Jurkat, Clone E6-1 (cell line): ENCODE data around the gene SHF.

ENCODE experiments used
- DNase-seq: peaks from one replicate; pipeline ENCODE4 v3.0.0-alpha.2; 2011; ENCODE audit warnings: low read depth, low spot score
- H3K4me3 ChIP-seq: 2 replicates; pipeline ENCODE4 v1.5.1; 2011; ENCODE audit warnings: mild to moderate bottlenecking, low read length, control low read depth, moderate library complexity

Gene SHF

GRCh38 chr15:45134682-45135604 lies 52.8 kb downstream of the SHF start:
- DNase-seq, result no peak
- H3K4me3 ChIP-seq, result no peak overlapping the region

- no peak overlapping the region for H3K4me3 ChIP-seq
- no peak for DNase-seq
These were observed 53.7 kb downstream of the SHF start for GRCh38 chr15:45134046-45134445.

GRCh38 chr15:45133561-45133920 lies 54.2 kb downstream of the SHF start:
- DNase-seq, result no peak
- H3K4me3 ChIP-seq, result no peak overlapping the region

GRCh38 chr15:45132844-45133560 lies 54.8 kb downstream of the SHF start:
- no peak for DNase-seq
- no peak overlapping the region for H3K4me3 ChIP-seq

GRCh38 chr15:45131510-45131909 lies 56.3 kb downstream of the SHF start:
- no peak for DNase-seq
- H3K4me3 ChIP-seq, result no peak overlapping the region

- DNase-seq, result no peak
- no peak overlapping the region for H3K4me3 ChIP-seq
These were observed 57.3 kb downstream of the SHF start for GRCh38 chr15:45130291-45131000.

- DNase-seq, result no peak
- H3K4me3 ChIP-seq, result no peak within 1 kb of the TSS
These were observed 58.1 kb downstream of the SHF start, which contains the start of the genes DUOX1 and DUOXA1 for GRCh38 chr15:45129651-45130129. Gene DUOX1, plus strand, starts transcription at chr15:45129994. Its CDS starts 1,973 bp downstream, at chr15:45131967. Gene DUOXA1, minus strand, starts transcription at chr15:45129879. Its CDS starts 6,865 bp downstream, at chr15:45123014.

- no peak for DNase-seq
- no peak overlapping the region for H3K4me3 ChIP-seq
These were observed 58.7 kb downstream of the SHF start for GRCh38 chr15:45128971-45129639.

GRCh38 chr15:45126535-45127158 lies 61.1 kb downstream of the SHF start:
- no peak overlapping the region for H3K4me3 ChIP-seq
- DNase-seq, result peak; percentile 17

GRCh38 chr15:45123397-45123796 lies 64.4 kb downstream of the SHF start:
- DNase-seq, result no peak
- no peak overlapping the region for H3K4me3 ChIP-seq

- DNase-seq, result no peak
- no peak overlapping the region for H3K4me3 ChIP-seq
These were observed 65.0 kb downstream of the SHF start for GRCh38 chr15:45122719-45123118.

- no peak overlapping the region for H3K4me3 ChIP-seq
- no peak for DNase-seq
These were observed 65.9 kb downstream of the SHF start for GRCh38 chr15:45121706-45122417.

GRCh38 chr15:45121020-45121419 lies 66.7 kb downstream of the SHF start:
- H3K4me3 ChIP-seq, result no peak overlapping the region
- no peak for DNase-seq

- no peak for DNase-seq
- no peak overlapping the region for H3K4me3 ChIP-seq
These were observed 67.4 kb downstream of the SHF start for GRCh38 chr15:45120081-45120972.

GRCh38 chr15:45118996-45119395 lies 68.8 kb downstream of the SHF start:
- H3K4me3 ChIP-seq, result no peak overlapping the region
- DNase-seq, result no peak

GRCh38 chr15:45118131-45118588 lies 69.6 kb downstream of the SHF start:
- DNase-seq, result peak; percentile 73
- no peak overlapping the region for H3K4me3 ChIP-seq
